T-cell (primary cell): Measurements from ENCODE around the gene FKBP1B. TPM values are rescaled to one million over a fixed set of nuclear protein-coding genes. Genes with fewer than 3 reads are reported as not detected.
A peak's percentile ranks its signal among the peaks of the same experiment; 100 is the strongest.

Experiments used
- ATAC-seq, 4 experiments: fragments of 200-7000 bp in 3 of 4; fragments of 150-1000 bp in 1 of 4; cut with Tn5 transposase; replicated peaks in 1 of 4; 1 replicate in 3 of 4; 2 replicates in 1 of 4; pipeline ENCODE4 v1.10.0; 2021; ENCODE audit warnings: moderate library complexity in 3 of 4, mild to moderate bottlenecking in 2 of 4, moderate number of reproducible peaks in 1 of 4
- CTCF ChIA-PET, 2 donors: fragments of 300-600 bp; sonication (Branson Sonifier 250); formaldehyde crosslinking; loops; one replicate each; lab custom pipeline; 2022; ENCODE audit warnings: antibody characterized with exemption in 2 of 2; lab: Charles Lee
- POLR2A ChIA-PET, 2 donors: fragments of 300-600 bp; sonication (Branson Sonifier 250); formaldehyde crosslinking; loops; one replicate each; lab custom pipeline; 2022; ENCODE audit warnings: antibody characterized with exemption in 2 of 2; lab: Charles Lee
- DNase-seq, 35 experiments: peaks; one replicate each; pipeline versions ENCODE4 v3.0.0 to v3.0.0-alpha.2; 2013 to 2023
- H3K27ac ChIP-seq: one replicate; pipeline ENCODE4 v1.5.1; 2013; ENCODE audit warnings: low read length
- H3K27me3 ChIP-seq, 2 experiments: replicated peaks in 1 of 2; 1 replicate in 1 of 2; 2 replicates in 1 of 2; pipeline versions ENCODE4 v1.6.1 to v1.7.0; 2013; ENCODE audit warnings: low read length in 1 of 2, mixed read lengths in 1 of 2; ENCODE audit not compliant: control insufficient read depth in 2 of 2, insufficient read depth in 2 of 2; ENCODE audit errors: extremely low read depth in 1 of 2
- H3K36me3 ChIP-seq, 2 donors: 1 replicate in 1 of 2; 2 replicates in 1 of 2; pipeline versions ENCODE4 v1.6.1 to v1.7.0; 2013; ENCODE audit warnings: low read length in 1 of 2; ENCODE audit not compliant: control insufficient read depth in 2 of 2, insufficient read depth in 1 of 2; ENCODE audit errors: extremely low read depth in 1 of 2
- H3K4me1 ChIP-seq, 2 experiments: 1 replicate in 1 of 2; 2 replicates in 1 of 2; pipeline versions ENCODE4 v1.6.1 to v1.7.0; 2013; ENCODE audit warnings: low read length in 2 of 2, mixed read lengths in 1 of 2; ENCODE audit not compliant: insufficient read depth in 2 of 2, control insufficient read depth in 1 of 2; ENCODE audit errors: extremely low read depth in 1 of 2
- H3K4me3 ChIP-seq, 2 donors: 1 replicate in 1 of 2; 2 replicates in 1 of 2; pipeline versions ENCODE4 v1.5.1 to v1.7.0; 2013; ENCODE audit warnings: mild to moderate bottlenecking in 2 of 2, low read length in 1 of 2, moderate library complexity in 1 of 2; ENCODE audit not compliant: control insufficient read depth in 1 of 2; ENCODE audit errors: extremely low read depth in 1 of 2
- H3K9me3 ChIP-seq: 2 replicates; pipeline ENCODE4 v1.7.0; 2013
- H3K27ac Mint-ChIP-seq, 2 donors: one replicate each; pipeline ENCODE4 v1.8.0; 2020 to 2021; ENCODE audit warnings: mild to moderate bottlenecking in 2 of 2, mixed read lengths in 2 of 2
- H3K27me3 Mint-ChIP-seq, 2 donors: one replicate each; pipeline ENCODE4 v1.8.0; 2021 to 2022; ENCODE audit warnings: mixed read lengths in 2 of 2
- H3K36me3 Mint-ChIP-seq: one replicate; pipeline ENCODE4 v1.8.0; 2021; ENCODE audit warnings: mixed read lengths
- H3K4me1 Mint-ChIP-seq, 3 donors: one replicate each; pipeline ENCODE4 v1.8.0; 2020 to 2022; ENCODE audit warnings: mixed read lengths in 3 of 3, mild to moderate bottlenecking in 1 of 3
- H3K4me3 Mint-ChIP-seq, 3 donors: one replicate each; pipeline ENCODE4 v1.8.0; 2020 to 2022; ENCODE audit warnings: mild to moderate bottlenecking in 3 of 3, mixed read lengths in 3 of 3, moderate library complexity in 3 of 3
- H3K9me3 Mint-ChIP-seq, 3 donors: one replicate each; pipeline ENCODE4 v1.8.0; 2020 to 2022; ENCODE audit warnings: mixed read lengths in 3 of 3
- WGBS: methylation state at CpG from one replicate; pipeline ENCODE4 v1.1.5; 2013; ENCODE audit warnings: missing lambda C conversion rate; ENCODE audit not compliant: insufficient coverage; 5-methylcytosine and 5-hydroxymethylcytosine counted together
- total RNA-seq, 35 experiments: library from RNA in 6 of 35; stranded (reverse) in 6 of 35; fragments of 120-200 nt in 1 of 35; gene quantifications; one replicate each; pipeline versions ENCODE4 v1.2.1 to v1.2.4 and lab custom pipeline; 2013 to 2026

Gene FKBP1B
- total RNA-seq, 5 donors from 2014 or later (not counting 1 experiment from before 2014, with no cell fraction given): 1.2 to 1.5 (median 1.2) TPM

DNA sequence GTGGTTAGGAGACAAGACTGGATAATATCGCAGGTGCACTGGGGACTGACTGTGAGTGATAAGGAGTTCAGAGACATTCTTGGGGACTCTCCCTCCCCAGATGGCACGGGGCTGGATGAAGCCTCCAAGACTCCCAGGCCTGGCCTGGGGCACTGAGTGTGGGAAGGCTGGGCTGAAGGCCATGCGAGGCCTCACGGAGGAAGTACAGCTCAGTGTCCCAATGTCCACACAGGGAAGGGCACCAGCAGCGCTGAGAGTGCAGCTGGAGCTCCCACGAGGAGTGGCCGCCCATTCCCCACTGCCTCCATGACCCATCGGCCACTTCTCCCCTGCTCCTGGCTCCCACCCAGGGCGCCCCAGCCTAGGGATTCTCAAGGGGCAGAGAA lies 33.2 kb upstream of the FKBP1B start:
- no peaks in the 10 kb centered on the region for H3K9me3 Mint-ChIP-seq
- CTCF ChIA-PET: no interaction called here
- Histone ChIP-seq H3K4me3 (no peak overlapping the region), H3K9me3 (no peaks in the 10 kb centered on the region), H3K27ac (no peak overlapping the region), H3K27me3 (peaks cover 0 to 21% of the 10 kb centered on the region in 2 experiments), H3K4me1 (no peaks in the 10 kb centered on the region), H3K36me3 (no peaks in the 10 kb centered on the region)
- POLR2A ChIA-PET: no interaction called here
- H3K4me3 Mint-ChIP-seq: no peak overlapping the region
- no peaks in the 10 kb centered on the region for H3K36me3 Mint-ChIP-seq
- H3K27ac Mint-ChIP-seq: no peak overlapping the region
- peaks cover 0 to under 1% (median under 1%) of the 10 kb centered on the region in 3 donors for H3K4me1 Mint-ChIP-seq
- DNase-seq: no peak
- H3K27me3 Mint-ChIP-seq: peaks cover 10 to 17% of the 10 kb centered on the region in 2 donors
- ATAC-seq: no peak
- 94% methylated on average over 5 of the region's 9 CpGs for whole genome bisulfite sequencing

DNA sequence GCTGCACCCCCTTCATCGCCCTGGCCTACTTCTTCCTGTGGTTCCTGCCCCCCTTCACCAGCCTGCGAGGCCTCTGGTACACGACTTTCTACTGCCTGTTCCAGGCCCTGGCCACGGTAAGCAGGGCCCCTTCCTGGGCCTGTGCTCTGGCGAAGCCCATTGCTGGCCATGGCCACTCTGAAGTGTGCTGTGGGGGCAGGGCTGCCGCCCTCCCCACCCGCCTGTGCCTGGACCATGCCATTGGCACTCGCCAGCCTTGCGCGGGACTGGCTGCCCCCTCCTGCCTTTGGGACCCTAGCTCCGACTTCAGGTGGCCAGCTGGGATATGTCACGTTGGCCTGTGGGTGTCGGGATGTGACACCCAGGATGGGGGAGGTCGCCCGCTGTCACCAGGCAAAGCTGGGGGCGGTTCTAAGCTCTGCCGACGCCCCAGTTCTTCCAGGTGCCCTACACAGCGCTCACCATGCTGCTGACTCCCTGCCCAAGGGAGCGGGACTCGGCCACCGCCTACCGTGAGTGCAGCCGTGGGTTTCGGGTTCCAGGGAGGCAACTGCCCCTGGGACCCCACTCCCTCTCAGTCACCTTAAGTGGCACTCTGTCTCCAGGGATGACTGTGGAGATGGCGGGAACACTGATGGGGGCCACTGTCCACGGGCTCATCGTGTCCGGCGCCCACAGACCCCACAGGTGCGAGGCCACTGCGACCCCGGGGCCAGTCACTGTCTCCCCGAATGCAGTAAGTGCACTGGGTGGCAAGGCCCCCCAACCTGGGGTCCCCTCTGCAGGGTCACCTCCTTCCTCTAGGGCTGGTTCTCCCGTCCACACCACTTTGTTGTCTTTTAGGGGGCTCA lies 32.5 kb upstream of the FKBP1B start:
- POLR2A ChIA-PET: no interaction called here
- H3K4me3 ChIP-seq: no peak overlapping the region
- DNase-seq: no peak
- Mint-ChIP-seq H3K4me3 (no peak overlapping the region), H3K27me3 (peaks cover 4 to 10% of the 10 kb centered on the region in 2 donors), H3K27ac (no peak overlapping the region), H3K4me1 (no peaks in the 10 kb centered on the region), H3K9me3 (no peaks in the 10 kb centered on the region), H3K36me3 (peaks cover 3% of the 10 kb centered on the region)
- H3K27ac ChIP-seq: no peak overlapping the region
- WGBS: 86% methylated on average over 31 of the region's 35 CpGs
- H3K27me3 ChIP-seq: peaks cover 0 to 18% of the 10 kb centered on the region in 2 experiments
- CTCF ChIA-PET: no interaction called here
- no peaks in the 10 kb centered on the region for H3K4me1 ChIP-seq
- ATAC-seq: peak in 1 of 4 experiments; percentile 17
- no peaks in the 10 kb centered on the region for H3K36me3 ChIP-seq
- no peaks in the 10 kb centered on the region for H3K9me3 ChIP-seq

DNA sequence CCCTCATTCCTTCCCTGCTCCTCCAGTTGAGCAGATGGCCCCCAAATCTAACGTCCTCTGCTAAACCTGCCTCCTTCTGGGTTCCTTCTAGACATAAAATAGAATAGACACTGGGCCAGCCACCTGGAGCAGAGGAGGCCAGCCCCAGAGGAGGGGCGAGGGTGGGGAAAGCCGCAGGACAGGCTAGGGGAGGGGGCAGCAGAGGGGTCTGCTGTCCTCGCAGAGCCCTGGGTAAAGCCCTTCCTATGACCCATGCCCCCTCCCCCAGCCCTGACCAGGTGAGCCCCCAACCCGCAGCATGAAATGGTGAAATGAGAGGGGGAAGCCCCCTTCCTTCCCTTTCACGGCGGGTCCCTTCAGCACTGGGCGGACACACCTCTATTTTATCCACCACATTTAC lies 31.8 kb upstream of the FKBP1B start:
- no peaks in the 10 kb centered on the region for H3K4me1 Mint-ChIP-seq
- peaks cover 0 to 3% of the 10 kb centered on the region in 2 donors for H3K36me3 ChIP-seq
- no peaks in the 10 kb centered on the region for H3K4me1 ChIP-seq
- ChIA-PET CTCF (no interaction called here), POLR2A (no interaction called here)
- H3K27ac Mint-ChIP-seq: no peak overlapping the region
- H3K9me3 Mint-ChIP-seq: no peaks in the 10 kb centered on the region
- H3K4me3 ChIP-seq: no peak overlapping the region
- peaks cover under 1 to 7% of the 10 kb centered on the region in 2 donors for H3K27me3 Mint-ChIP-seq
- peaks cover 9% of the 10 kb centered on the region for H3K36me3 Mint-ChIP-seq
- 100% methylated on average over 2 of the region's 8 CpGs for WGBS
- no peak for DNase-seq
- no peak overlapping the region for H3K27ac ChIP-seq
- ATAC-seq: no peak
- no peaks in the 10 kb centered on the region for H3K9me3 ChIP-seq
- no peak overlapping the region for H3K4me3 Mint-ChIP-seq
- H3K27me3 ChIP-seq: peaks cover 0 to 14% of the 10 kb centered on the region in 2 experiments

DNA sequence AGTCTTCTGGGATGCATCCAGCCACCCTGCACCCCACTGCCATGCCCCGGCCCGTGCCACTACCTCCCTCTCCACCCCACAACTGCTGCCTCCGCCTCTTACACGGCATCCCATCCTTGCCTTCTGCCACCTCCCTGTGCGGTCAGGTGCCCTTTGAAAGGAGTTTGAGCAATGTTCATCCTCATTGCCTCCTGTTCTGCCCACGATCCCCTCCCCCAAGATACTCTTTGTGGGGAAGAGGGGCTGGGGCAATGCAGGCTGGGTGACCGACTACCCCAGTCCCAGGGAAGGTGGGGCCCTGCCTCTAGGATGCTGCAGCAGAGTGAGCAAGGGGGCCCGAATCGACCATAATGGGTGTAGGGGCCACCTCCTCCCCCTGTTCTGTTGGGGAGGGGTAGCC lies 31.3 kb upstream of the FKBP1B start:
- H3K4me3 ChIP-seq: no peak overlapping the region
- Mint-ChIP-seq H3K27me3 (peaks cover 0 to 7% of the 10 kb centered on the region in 2 donors), H3K9me3 (no peaks in the 10 kb centered on the region), H3K27ac (no peak overlapping the region), H3K4me3 (no peak overlapping the region), H3K4me1 (no peaks in the 10 kb centered on the region), H3K36me3 (peaks cover 13% of the 10 kb centered on the region)
- POLR2A ChIA-PET: no interaction called here
- WGBS: 72% methylated on average over 2 of the region's 9 CpGs
- peaks cover 4 to 5% of the 10 kb centered on the region in 2 donors for H3K36me3 ChIP-seq
- H3K27ac ChIP-seq: no peak overlapping the region
- CTCF ChIA-PET: no interaction called here
- no peak for DNase-seq
- H3K4me1 ChIP-seq: no peaks in the 10 kb centered on the region
- H3K9me3 ChIP-seq: no peaks in the 10 kb centered on the region
- H3K27me3 ChIP-seq: peaks cover 0 to 10% of the 10 kb centered on the region in 2 experiments
- no peak for ATAC-seq

DNA sequence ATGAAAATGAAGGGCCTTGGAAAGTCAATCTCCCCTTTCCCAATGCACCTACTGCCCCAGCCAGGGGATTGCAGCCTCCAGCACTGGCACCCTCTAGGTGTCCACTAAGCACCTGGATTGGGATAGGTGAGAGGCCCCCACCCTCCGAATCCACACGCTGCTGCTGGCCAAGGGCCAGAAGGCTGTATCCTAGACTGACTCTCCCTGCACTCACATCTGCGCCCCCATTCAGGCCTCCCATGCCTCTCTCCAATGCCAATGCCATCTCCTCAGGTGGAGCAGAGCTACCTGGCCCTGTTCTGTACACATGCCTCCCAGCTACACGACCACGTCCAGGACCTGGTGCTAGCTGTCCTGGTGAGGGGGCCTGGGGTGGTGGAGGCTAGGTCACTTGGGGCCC lies 29.8 kb upstream of the FKBP1B start:
- ATAC-seq (no peak), DNase-seq (no peak)
- CTCF ChIA-PET: no interaction called here
- no peaks in the 10 kb centered on the region for H3K4me1 ChIP-seq
- H3K4me3 ChIP-seq: no peak overlapping the region
- peaks cover 6 to 17% of the 10 kb centered on the region in 2 donors for H3K36me3 ChIP-seq
- H3K4me3 Mint-ChIP-seq: no peak overlapping the region
- POLR2A ChIA-PET: no interaction called here
- no peaks in the 10 kb centered on the region for H3K27me3 Mint-ChIP-seq
- no peak overlapping the region for H3K27ac Mint-ChIP-seq
- WGBS: no CpG with 5 or more reads among the region's 5 CpGs
- H3K27ac ChIP-seq: no peak overlapping the region
- peaks cover 0 to 8% of the 10 kb centered on the region in 2 experiments for H3K27me3 ChIP-seq
- H3K9me3 Mint-ChIP-seq: no peaks in the 10 kb centered on the region
- no peaks in the 10 kb centered on the region for H3K4me1 Mint-ChIP-seq
- no peaks in the 10 kb centered on the region for H3K9me3 ChIP-seq
- peaks cover 18% of the 10 kb centered on the region for H3K36me3 Mint-ChIP-seq

DNA sequence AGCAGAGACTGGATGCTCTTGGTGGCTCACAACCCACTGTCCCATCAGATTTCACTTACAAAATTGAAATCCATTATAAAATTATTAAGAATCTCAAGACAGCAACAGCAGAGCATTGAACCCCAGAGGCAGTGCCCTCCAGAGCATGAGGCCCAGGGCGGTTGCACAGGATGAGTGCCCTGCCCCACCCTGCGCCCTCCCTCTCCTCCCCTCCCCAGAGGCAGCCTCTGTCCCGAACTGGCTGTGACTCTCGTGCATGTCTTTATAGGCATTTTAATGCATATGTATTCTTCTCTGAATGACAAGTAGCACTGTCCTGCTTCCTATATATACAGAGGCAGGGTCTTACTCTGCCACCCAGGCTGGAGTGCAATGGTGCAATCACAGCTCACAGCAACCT lies 29.3 kb upstream of the FKBP1B start:
- CTCF ChIA-PET: no interaction called here
- H3K27me3 Mint-ChIP-seq: no peaks in the 10 kb centered on the region
- ATAC-seq: no peak

More for the DNA sequence above, 29.3 kb upstream of the FKBP1B start:
- Mint-ChIP-seq H3K36me3 (peaks cover 21% of the 10 kb centered on the region), H3K9me3 (no peaks in the 10 kb centered on the region), H3K27ac (no peak overlapping the region), H3K4me3 (no peak overlapping the region), H3K4me1 (no peaks in the 10 kb centered on the region)
- H3K9me3 ChIP-seq: no peaks in the 10 kb centered on the region
- peaks cover 6 to 21% of the 10 kb centered on the region in 2 donors for H3K36me3 ChIP-seq
- 75% methylated on average over 2 of the region's 4 CpGs for WGBS
- no peaks in the 10 kb centered on the region for H3K4me1 ChIP-seq
- no peak overlapping the region for H3K27ac ChIP-seq
- H3K4me3 ChIP-seq: no peak overlapping the region
- POLR2A ChIA-PET: no interaction called here
- H3K27me3 ChIP-seq: peaks cover 0 to 8% of the 10 kb centered on the region in 2 experiments
- no peak for DNase-seq
